Activated naive CD8-positive, alpha-beta T cell treated with anti-CD3 and anti-CD28 coated beads, Interleukin-2, amount 10 ng/mL, durations not matched to agents 7 days and 5 days (primary cell): ENCODE data around the gene NRDE2. TPM values are rescaled to one million over a fixed set of nuclear protein-coding genes. Genes with fewer than 3 reads are reported as not detected.

ENCODE experiments used
- ATAC-seq: fragments of 150-1000 bp; cut with Tn5 transposase; one replicate; pipeline ENCODE4 v1.10.0; 2021; ENCODE audit warnings: low read depth, moderate library complexity
- POLR2A ChIA-PET: fragments of 350-600 bp; sonication (Branson Sonifier 250); formaldehyde crosslinking; loops from one replicate; lab custom pipeline; 2021; ENCODE audit warnings: antibody characterized with exemption; lab: Charles Lee
- DNase-seq: peaks from one replicate; pipeline ENCODE4 v3.0.0; 2021
- H3K27ac Mint-ChIP-seq: one replicate; pipeline ENCODE4 v1.8.0; 2022; ENCODE audit warnings: mild to moderate bottlenecking, mixed read lengths
- H3K27me3 Mint-ChIP-seq: one replicate; pipeline ENCODE4 v1.8.0; 2022; ENCODE audit warnings: mild to moderate bottlenecking, moderate library complexity, mixed read lengths
- H3K36me3 Mint-ChIP-seq: one replicate; pipeline ENCODE4 v1.8.0; 2021; ENCODE audit warnings: mild to moderate bottlenecking, mixed read lengths
- H3K4me1 Mint-ChIP-seq: one replicate; pipeline ENCODE4 v1.8.0; 2021; ENCODE audit warnings: mixed read lengths
- H3K4me3 Mint-ChIP-seq: one replicate; pipeline ENCODE4 v1.8.0; 2022; ENCODE audit warnings: mild to moderate bottlenecking, moderate library complexity, mixed read lengths
- H3K9me3 Mint-ChIP-seq: one replicate; pipeline ENCODE4 v1.8.0; 2021; ENCODE audit warnings: mixed read lengths
- total RNA-seq, 2 experiments: library from RNA; stranded (reverse); gene quantifications; one replicate each; pipeline ENCODE4 v1.2.3, GENCODE V29; 2021

NRDE2 gene
- total RNA-seq, 2 experiments from 2014 or later, result 25.4 TPM

DNA sequence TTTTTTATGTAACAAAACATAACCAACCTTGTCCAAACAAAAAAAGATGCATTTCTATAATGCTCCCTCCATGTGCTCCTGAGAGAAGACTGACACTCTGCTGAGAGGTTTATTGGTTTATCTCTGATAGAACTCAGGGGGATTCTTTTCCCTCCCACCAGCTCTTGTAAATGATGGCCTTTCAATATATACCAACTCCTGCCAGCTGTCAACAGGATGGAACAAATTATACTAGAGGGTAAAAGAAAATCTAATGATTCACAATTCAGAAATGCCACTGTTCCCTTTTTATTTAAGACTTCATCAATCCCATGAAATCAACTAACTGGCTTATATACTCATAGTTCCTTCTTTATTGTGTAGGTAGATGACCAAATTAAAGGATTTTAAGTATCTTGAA lies 50.0 kb downstream of the NRDE2 start:
- Mint-ChIP-seq H3K36me3 (peaks cover 6% of the 10 kb centered on the region), H3K27ac (no peak overlapping the region), H3K9me3 (no peaks in the 10 kb centered on the region), H3K27me3 (no peaks in the 10 kb centered on the region), H3K4me1 (no peaks in the 10 kb centered on the region), H3K4me3 (no peak overlapping the region)
- DNase-seq (no peak), ATAC-seq (no peak)
- POLR2A ChIA-PET, result interaction anchor here (1.0 kb wide), 1 partner anchor 16 kb away, joined by 4 read pairs; no protein-coding TSS in a partner anchor

DNA sequence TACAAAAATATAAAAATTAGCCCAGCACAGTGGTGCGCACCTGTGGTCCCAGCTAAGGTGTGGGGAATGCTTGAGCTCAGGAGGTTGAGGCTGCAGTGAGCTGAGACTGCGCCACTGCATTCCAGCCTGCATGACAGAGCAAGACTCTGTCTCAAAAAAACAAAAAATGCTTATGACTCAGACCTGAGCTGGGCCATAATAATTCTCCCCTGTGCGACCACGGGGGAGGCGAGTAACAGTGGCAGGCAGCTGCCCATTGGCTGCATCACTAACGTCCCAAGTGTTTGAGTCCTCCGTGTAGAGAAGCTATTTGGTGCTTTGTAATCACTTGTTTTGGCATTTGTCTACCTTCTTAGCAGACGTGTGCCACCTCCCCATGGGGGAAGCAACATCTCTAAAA lies 50.5 kb downstream of the NRDE2 start:
- Mint-ChIP-seq H3K36me3 (peaks cover 6% of the 10 kb centered on the region), H3K9me3 (no peaks in the 10 kb centered on the region), H3K27ac (no peak overlapping the region), H3K4me1 (no peaks in the 10 kb centered on the region), H3K4me3 (no peak overlapping the region), H3K27me3 (no peaks in the 10 kb centered on the region)
- POLR2A ChIA-PET, result interaction anchor here (1.0 kb wide), 1 partner anchor 15 kb away, joined by 4 read pairs; no protein-coding TSS in a partner anchor
- DNase-seq (no peak), ATAC-seq (no peak)

DNA sequence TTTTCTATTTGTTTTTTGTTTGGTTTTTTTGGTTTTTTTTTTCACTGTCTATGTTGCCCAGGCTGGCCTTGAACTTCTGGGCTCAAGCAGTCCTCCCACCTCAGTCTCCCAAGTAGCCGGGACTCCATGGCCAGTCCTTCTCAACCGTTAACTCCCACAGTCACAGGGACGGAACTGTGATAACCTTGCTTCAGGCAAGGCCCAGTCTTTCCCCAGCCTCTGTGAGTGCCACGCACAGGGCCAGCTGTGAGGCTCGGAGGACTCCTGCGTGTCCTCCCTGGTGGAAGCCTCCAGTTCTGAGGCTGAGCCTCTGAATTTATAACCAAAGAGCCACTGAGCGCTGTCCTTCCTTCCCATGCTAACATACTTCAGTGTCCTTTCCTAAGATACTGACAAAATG lies 51.6 kb downstream of the NRDE2 start:
- H3K27me3 Mint-ChIP-seq, result no peaks in the 10 kb centered on the region
- H3K4me3 Mint-ChIP-seq, result no peak overlapping the region

DNA sequence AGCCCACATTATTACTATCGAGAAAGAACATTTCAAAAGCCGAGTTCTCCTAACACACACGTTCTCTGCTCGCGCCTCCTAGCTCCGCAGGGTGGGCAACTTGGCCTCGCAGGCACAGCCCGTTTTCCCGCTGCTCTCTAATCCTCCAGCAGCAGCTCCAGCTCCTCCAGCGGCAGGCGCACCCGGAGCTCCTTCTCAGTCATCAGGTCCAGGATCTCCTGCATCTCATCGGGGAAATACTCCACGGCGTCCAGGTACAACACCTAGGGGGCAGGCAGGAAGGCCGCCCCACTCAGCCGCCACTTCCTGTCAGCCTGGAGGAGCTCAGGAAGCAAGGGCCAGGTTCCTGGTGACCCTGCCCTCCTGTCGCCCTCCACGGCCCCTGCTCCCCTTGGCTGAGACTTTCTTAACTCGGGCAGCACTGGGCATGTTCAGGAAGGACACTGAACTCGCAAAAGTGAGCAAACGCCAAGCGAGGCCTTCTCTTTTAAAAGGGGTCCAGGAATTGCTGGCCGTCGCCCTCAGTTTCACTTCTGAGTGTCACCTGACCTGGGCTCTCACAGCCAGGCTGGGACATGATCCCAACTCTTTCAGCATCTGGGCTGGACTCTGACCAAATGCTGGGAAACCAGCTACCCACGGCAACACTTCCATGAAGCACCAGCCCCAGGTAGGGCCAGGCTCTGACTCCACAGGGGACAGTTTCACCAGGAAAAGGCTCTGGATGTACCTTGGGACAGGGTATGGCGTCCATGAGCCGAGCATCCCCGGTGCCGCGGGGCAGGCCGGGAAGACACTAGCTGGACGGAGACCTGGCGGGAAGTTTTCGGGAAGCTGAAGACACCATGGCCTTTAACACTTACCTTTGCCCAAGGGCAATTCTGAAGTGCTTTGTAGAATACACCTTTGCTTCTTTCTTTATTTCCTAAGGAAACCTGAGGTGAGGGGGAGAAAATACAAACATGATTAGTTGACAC lies 53.3 kb downstream of the NRDE2 start:
- Mint-ChIP-seq H3K4me3 (no peak overlapping the region), H3K27ac (no peak overlapping the region), H3K27me3 (no peaks in the 10 kb centered on the region), H3K9me3 (no peaks in the 10 kb centered on the region), H3K4me1 (peaks cover 6% of the 10 kb centered on the region), H3K36me3 (peaks cover 9% of the 10 kb centered on the region)
- POLR2A ChIA-PET, result no interaction called here
- ATAC-seq (no peak), DNase-seq (no peak)

More for the DNA sequence above, 51.6 kb downstream of the NRDE2 start:
- peaks cover 1% of the 10 kb centered on the region for H3K36me3 Mint-ChIP-seq
- H3K4me1 Mint-ChIP-seq, result peaks cover 2% of the 10 kb centered on the region
- DNase-seq (no peak), ATAC-seq (no peak)
- POLR2A ChIA-PET, result interaction anchor here (0.6 kb wide), 1 partner anchor 120 kb away, joined by 3 read pairs; no protein-coding TSS in a partner anchor
- no peaks in the 10 kb centered on the region for H3K9me3 Mint-ChIP-seq
- H3K27ac Mint-ChIP-seq, result no peak overlapping the region

DNA sequence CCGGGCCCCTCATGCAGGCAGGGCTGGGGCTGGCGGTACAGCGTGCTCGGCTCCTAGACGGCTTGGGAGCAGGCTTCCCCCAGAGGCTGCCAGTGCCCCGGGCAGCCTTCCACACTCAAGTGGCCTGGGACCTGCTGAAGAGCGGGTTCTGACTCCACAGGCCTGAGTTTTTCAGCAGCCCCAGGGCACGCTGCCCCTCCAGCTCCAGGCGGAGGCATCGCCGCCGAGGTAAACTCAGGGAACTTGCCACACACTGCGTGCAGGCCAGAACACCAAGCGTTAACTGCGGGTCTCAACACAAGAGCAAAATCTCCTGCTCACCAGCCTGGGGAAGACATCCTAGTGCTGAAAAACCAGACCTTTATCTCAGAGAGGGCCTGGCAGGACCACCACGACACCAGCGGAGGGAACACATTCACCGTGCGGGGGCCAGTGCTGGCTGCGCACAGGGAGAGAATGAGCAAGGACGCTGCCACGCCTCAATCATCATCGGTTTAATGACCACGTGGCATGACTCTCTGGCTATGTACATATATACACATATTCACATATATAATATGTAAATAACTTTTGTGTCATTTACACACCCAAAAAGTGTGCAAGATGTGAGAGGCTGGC lies 54.1 kb downstream of the NRDE2 start:
- Mint-ChIP-seq H3K27me3 (no peaks in the 10 kb centered on the region), H3K27ac (no peak overlapping the region), H3K9me3 (no peaks in the 10 kb centered on the region), H3K4me1 (peaks cover 6% of the 10 kb centered on the region), H3K4me3 (no peak overlapping the region), H3K36me3 (peaks cover 11% of the 10 kb centered on the region)
- POLR2A ChIA-PET, result no interaction called here
- no peak for DNase-seq
- ATAC-seq, result no peak

DNA sequence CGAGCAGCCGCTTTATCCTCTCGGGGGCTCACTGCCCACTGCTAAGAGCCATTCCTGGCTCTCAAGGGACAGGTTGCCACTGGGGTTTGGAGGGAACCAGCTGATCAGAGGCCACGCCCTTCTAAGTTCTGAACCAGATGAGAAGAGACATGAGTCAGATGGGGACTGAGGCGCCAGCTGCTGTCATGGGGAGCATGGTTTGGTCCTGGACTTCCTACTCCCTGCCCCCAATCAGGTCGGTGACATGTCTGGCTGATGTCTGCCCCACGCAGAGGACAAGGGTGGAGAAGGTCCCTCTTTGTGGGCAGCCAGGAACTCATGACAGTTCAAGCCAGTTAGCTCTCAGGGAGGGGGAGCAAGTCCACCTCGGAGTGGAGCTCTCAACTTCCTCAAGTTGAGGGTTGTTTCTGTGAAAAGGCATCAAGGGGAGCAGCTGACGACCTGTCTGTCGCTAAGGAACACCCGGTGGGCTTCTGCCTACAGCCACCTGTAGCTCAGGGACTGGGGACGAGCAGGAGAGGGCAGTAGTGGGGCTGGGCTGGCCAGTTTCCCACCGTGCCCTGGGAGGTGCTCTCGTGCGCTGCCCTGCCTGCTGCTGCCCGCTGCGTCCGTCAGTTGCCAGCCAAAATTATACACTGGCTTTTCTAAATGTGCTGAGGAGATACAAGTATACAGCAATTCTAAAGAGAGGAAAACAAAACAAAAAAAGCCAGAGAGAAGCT lies 54.9 kb downstream of the NRDE2 start:
- no peaks in the 10 kb centered on the region for H3K27me3 Mint-ChIP-seq
- POLR2A ChIA-PET, result no interaction called here
- H3K9me3 Mint-ChIP-seq, result no peaks in the 10 kb centered on the region
- peaks cover 6% of the 10 kb centered on the region for H3K4me1 Mint-ChIP-seq
- no peak overlapping the region for H3K4me3 Mint-ChIP-seq
- DNase-seq, result no peak
- no peak overlapping the region for H3K27ac Mint-ChIP-seq
- no peak for ATAC-seq
- H3K36me3 Mint-ChIP-seq, result peaks cover 13% of the 10 kb centered on the region

DNA sequence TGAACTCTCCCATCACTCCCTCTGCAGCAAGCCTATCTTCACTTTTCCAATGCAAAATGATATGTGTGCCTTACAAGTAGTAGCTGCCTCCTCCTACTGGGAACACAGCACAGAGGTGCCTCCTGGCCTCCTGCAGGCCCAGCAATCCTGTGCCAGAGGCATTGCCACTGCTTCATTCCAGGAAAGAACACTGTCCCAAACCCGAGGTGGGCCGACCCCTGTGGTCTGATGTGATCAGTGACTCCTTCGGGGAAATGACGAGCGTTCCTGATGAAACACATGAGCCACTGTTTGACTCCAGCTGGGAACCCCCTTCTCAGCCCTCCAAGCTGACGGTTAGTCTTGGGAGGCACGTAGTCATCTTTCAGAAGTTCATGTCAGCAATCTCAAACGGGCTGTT lies 55.9 kb downstream of the NRDE2 start:
- H3K27ac Mint-ChIP-seq, result no peak overlapping the region
- no peak overlapping the region for H3K4me3 Mint-ChIP-seq
- no peaks in the 10 kb centered on the region for H3K27me3 Mint-ChIP-seq
- DNase-seq, result no peak
- ATAC-seq, result no peak
- no peaks in the 10 kb centered on the region for H3K9me3 Mint-ChIP-seq
- POLR2A ChIA-PET, result interaction anchor here (0.6 kb wide), 1 partner anchor 253 kb away, joined by 3 read pairs; no protein-coding TSS in a partner anchor
- peaks cover 6% of the 10 kb centered on the region for H3K4me1 Mint-ChIP-seq
- peaks cover 14% of the 10 kb centered on the region for H3K36me3 Mint-ChIP-seq

DNA sequence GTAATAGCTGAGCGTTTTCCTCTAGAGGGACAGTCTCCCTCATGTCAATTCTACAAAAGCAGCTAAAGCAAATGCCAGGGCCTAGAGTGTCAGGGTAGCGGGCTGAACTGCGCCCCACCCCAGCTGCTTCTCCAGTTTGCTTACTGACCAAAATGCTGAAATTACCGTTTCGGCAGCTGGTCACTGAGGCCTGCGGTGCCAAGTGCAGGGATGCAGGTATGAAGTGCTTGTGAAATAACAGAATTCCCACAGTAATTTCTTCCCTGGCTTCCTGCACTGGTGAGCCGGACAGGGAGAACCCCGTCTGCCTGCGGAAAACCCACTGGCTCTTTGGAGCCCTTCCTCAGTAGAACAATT lies 56.3 kb downstream of the NRDE2 start:
- H3K27me3 Mint-ChIP-seq, result no peaks in the 10 kb centered on the region
- H3K4me1 Mint-ChIP-seq, result peaks cover 6% of the 10 kb centered on the region
- H3K4me3 Mint-ChIP-seq, result no peak overlapping the region
- no peak overlapping the region for H3K27ac Mint-ChIP-seq
- ATAC-seq, result no peak
- POLR2A ChIA-PET, result interaction anchor here (0.6 kb wide), 1 partner anchor 253 kb away, joined by 3 read pairs; no protein-coding TSS in a partner anchor
- H3K36me3 Mint-ChIP-seq, result peaks cover 14% of the 10 kb centered on the region
- H3K9me3 Mint-ChIP-seq, result no peaks in the 10 kb centered on the region
- DNase-seq, result no peak

DNA sequence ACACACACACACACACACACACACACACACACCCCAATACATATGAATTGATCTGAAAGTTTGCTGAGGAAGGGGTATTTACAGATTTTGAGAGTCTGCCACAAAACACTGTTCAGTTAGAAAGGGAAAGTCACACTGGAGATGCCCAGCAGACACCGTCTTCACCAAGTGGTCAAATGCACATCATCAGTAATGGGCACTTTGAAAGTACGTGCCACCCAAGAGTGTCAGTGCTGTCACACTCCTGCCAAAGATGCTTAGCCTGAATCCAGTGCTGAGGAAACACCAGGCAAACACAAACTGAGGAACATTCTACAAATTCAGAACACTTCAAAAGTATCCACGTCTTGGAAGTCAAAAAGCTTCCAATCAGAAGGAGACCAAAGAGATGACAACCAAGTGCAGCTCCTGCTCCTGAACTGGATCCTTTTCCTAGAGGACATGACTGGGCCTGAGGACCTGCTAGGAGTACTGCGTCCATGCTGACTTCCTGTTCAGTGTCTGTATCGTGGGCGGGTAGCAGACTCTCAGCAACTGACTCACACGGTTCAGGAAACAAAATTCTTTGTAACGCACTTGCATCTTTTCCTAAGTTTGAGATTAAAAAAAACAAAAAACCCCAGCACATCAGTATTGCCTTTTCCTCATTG lies 56.8 kb downstream of the NRDE2 start:
- peaks cover 18% of the 10 kb centered on the region for H3K36me3 Mint-ChIP-seq
- POLR2A ChIA-PET, result no interaction called here
- ATAC-seq, result no peak

DNA sequence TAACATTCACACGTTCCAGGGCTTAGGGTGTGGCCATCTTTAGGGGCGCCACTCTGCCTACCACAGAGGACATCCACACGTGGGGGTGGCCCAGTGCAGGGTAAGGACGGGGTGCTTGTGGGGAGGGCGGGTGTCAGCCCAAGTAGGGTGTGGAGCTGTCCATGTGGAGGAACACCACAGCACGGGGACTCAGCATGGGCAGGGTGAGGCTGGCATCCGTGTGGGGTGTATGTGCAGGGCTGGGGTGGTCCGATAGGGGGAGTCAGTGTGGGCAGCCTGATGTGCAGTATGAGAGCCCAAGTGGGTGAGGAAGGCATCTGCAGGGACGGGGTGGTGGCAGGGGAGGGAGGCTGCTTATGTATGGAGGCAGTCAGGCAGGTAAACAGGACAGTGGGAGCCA lies 57.7 kb downstream of the NRDE2 start:
- Mint-ChIP-seq H3K36me3 (peaks cover 24% of the 10 kb centered on the region), H3K4me3 (no peak overlapping the region), H3K4me1 (peaks cover 6% of the 10 kb centered on the region), H3K27ac (no peak overlapping the region), H3K27me3 (no peaks in the 10 kb centered on the region), H3K9me3 (no peaks in the 10 kb centered on the region)
- no peak for DNase-seq
- ATAC-seq, result no peak
- POLR2A ChIA-PET, result no interaction called here

More for the DNA sequence above, 56.8 kb downstream of the NRDE2 start:
- no peak overlapping the region for H3K4me3 Mint-ChIP-seq
- no peak for DNase-seq
- H3K9me3 Mint-ChIP-seq, result no peaks in the 10 kb centered on the region
- peaks cover 6% of the 10 kb centered on the region for H3K4me1 Mint-ChIP-seq
- no peaks in the 10 kb centered on the region for H3K27me3 Mint-ChIP-seq
- H3K27ac Mint-ChIP-seq, result peak overlapping the region; percentile 67

DNA sequence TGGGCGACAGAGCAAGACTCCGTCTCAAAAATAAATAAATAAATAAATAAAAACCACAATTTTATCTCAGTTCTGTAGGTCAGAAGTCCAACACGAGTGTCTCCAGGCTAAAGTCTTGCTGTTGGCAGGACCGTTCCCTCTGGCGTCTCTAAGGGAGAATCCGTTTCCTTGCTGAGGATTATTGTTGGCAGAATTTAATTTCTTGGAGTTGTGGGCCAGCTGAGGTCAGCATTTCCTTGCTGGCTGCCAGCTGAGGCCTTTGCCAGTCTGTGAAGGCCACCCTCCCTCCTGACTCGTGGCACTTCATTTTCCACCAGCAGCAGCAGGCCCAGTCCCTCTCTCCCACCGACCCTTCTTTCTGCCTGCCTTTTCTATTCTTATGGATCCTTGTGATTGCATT lies 58.2 kb downstream of the NRDE2 start:
- no peaks in the 10 kb centered on the region for H3K9me3 Mint-ChIP-seq
- peaks cover 24% of the 10 kb centered on the region for H3K36me3 Mint-ChIP-seq
- POLR2A ChIA-PET, result no interaction called here
- H3K27me3 Mint-ChIP-seq, result no peaks in the 10 kb centered on the region
- H3K4me3 Mint-ChIP-seq, result no peak overlapping the region
- no peak for DNase-seq
- H3K4me1 Mint-ChIP-seq, result peaks cover 6% of the 10 kb centered on the region
- ATAC-seq, result no peak
- no peak overlapping the region for H3K27ac Mint-ChIP-seq

DNA sequence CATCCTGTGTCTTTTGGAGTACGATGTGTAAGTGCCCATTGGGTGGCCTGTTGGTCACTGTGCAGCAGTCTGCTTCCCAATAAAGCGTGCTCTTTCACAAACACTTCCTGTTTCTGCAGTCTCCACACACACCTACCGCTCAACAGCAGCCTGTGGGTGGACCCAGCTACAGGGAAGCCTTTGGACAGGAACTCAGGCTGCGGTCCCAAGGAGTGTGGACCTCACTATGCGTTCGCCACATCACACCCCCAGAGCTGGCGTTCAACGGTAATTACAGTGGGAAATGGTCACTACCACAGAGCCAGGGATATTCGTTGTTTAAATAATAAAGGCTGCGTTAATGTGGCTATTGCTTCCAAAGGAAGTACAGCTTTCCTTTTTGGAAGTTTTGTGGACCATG lies 59.2 kb downstream of the NRDE2 start:
- Mint-ChIP-seq H3K4me1 (peaks cover 6% of the 10 kb centered on the region), H3K27me3 (no peaks in the 10 kb centered on the region), H3K4me3 (no peak overlapping the region), H3K9me3 (no peaks in the 10 kb centered on the region), H3K36me3 (peaks cover 24% of the 10 kb centered on the region), H3K27ac (no peak overlapping the region)
- ATAC-seq, result no peak
- no peak for DNase-seq
- POLR2A ChIA-PET, result no interaction called here

DNA sequence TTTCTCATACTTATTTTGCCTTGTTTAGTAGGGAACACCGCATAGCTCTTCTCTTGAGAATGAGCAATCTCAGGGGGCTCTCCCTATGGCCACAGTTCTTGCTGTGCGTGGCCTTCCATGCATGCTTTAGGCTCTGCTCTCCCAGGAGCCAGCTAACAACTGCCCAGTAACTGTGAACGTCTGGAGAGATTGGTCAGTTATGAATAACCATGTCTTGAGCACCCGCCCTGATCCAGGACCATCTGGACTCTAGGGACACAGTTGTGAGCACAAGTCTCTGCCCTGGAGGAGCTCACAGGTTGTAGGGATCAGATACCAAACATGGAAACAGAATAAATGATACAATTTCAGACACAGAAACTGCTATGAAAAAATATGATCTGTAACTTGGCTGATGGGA lies 63.3 kb downstream of the NRDE2 start:
- H3K4me3 Mint-ChIP-seq, result no peak overlapping the region
- no peaks in the 10 kb centered on the region for H3K27me3 Mint-ChIP-seq
- no peak overlapping the region for H3K27ac Mint-ChIP-seq
- peaks cover 6% of the 10 kb centered on the region for H3K4me1 Mint-ChIP-seq
- DNase-seq, result no peak
- H3K36me3 Mint-ChIP-seq, result peaks cover 25% of the 10 kb centered on the region
- H3K9me3 Mint-ChIP-seq, result no peaks in the 10 kb centered on the region
- POLR2A ChIA-PET, result no interaction called here
- ATAC-seq, result no peak
